ENCODE results near the gene TFIP11.

Gene TFIP11

DNA sequence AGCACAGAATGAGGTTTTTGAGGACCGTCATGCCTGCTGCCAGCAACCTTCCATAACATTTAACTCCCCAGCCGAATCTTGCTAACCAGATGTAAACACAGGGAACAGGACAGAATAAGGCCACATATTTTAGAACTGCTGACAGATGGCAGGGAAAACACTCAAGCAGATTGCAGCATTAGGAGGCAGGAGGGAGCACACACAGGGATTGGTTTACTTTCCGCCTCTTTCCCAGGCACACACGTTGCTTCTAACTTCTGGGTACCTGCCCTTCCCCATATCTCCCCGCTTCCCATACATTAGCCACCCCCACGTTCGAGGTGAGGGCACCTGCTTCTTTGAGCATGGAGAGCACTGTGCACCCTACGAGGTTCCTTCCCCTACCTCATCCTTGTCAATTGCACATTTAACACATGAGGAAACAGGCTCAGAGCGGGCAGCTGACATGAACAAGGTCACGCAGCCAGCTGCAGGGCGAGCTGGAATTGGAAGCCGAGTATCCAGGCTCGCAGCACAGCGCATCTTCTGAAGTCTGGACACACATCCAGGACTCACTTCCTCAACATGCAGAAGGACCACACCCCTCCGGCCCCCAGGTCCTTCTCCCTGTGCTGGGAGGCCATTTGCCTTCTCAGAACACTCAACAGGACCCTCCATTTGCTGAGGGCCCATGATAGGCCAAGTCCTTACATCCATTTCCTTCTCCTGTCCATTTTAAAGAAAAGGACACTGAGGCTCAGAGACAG is 64.5 kb downstream of the TFIP11 start:
- no peak for DNase-seq (ENCODE audit: low read depth)

DNA sequence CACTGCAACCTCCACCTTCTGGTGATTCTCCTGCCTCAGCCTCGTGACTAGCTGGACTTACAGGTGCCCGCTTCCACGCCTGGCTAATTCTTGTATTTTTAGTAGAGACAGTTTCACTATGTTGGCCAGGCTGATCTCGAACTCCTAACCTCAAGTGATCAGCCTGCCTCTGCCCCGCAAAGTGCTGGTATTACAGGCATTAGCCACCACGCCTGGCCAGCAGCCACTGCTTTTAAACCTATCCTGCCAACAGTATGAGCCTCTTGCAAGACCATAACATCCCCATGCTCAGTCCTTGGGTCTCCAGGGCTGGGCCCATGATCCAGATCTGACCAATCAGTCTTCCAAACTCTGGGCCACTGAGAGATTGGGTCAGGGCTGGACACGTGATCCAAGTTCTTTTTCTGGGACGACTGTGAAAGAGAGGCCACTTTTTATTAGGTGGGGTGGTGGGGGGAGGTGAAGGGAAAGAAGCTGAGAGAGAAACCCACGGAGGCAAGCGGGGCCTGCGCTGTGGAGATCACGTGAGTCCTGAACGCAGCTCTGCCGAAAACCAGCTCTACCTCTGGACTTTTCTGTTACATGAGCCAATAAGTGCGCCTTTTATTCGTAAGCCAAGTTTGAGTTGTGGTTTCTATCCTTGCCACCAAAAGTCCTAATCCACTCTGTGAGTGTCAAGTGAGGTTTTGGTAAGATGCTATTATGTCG is 65.3 kb downstream of the TFIP11 start:
- no peak for DNase-seq (ENCODE audit: low read depth)

DNA sequence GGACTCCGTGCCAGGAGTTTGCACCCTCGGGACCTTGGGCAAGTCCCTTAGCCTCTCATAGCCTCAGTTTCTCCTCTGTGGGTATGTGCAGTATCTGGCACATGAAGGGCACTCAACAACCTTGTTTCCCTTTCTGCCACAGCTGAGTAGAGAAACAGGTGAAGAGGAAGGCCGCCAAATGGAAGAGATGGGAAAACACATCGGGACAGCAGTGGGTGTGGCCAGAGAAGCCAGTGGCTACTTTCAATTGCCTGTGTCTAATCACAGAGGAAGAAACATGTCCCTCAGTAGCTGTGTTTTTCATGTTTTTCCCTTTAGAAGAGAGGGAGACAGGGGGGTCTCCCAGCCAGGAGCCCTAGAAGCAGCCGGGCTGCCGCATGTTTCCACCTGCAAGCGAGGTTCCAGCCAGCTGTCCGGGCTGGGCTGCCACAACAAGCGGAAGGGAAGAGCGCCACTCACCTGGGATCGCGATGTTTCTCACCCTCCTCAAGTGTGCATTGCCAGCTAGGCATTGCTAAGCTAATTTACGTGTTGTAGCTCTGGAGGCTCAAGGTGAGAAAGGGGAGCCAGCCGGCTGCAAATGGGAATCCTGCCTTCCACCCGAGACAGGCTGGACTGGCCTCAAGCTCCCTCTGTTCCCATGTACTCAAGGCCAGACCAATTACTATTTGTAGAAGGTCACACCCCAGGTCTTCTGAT is 66.5 kb downstream of the TFIP11 start:
- DNase-seq (ENCODE audit: low read depth): no peak

DNA sequence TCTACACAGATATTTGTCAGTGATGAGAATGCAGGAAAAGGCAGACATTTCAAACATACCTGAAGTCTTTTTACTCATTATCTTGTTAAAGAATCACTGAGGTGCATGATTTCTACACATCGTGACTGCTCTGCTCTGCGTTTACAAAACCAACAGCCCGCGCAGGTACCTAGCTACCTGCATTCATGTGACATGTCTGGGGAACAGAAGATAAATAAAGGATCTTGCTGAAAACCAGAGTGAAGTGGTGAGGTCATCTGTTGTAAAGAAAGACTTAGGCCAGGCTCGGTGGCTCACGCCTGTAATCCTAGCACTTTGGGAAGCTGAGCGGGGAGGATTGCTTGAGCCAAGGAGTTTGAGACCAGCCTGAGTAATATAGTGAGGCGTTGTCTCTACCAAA is 67.5 kb downstream of the TFIP11 start:
- no peak for DNase-seq (ENCODE audit: low read depth)

DNA sequence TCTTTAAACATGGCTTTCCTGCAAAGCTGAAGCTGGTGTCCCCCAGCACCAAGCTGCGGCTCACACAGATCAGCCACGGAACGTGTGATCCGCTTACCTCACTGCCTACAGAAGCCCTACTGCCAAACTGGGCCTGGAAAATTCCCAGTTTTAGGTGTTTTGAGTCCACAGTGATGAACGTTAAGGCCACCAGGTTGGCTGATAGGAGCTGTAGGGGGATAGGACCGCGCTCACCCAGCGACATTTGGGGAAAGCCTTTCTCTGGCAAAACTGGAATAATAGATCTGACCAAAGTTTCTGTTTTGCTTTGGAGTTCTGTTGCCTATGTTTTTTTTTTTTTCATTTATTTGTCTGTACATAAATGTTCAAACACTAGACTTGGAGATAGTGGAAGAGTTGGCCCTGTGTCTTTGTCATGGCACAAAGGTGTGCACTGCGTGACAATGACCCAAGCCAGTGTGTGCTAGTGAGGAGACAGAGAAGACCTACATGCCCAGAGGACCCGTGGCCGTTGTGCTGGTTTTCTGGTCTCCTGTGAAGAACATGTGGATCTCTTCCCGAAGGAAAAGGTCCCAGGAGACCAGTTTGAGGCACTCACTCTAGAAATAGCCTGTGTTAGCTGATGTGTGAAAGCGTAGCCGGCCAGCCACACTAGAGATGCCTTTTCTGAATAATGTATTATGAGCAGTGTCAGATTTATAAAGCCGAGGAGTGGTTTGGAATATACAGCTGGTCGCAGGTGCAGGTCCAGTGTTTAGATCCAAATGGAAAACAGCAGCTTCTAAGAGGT is 68.2 kb downstream of the TFIP11 start:
- no peak for DNase-seq (ENCODE audit: low read depth)

DNA sequence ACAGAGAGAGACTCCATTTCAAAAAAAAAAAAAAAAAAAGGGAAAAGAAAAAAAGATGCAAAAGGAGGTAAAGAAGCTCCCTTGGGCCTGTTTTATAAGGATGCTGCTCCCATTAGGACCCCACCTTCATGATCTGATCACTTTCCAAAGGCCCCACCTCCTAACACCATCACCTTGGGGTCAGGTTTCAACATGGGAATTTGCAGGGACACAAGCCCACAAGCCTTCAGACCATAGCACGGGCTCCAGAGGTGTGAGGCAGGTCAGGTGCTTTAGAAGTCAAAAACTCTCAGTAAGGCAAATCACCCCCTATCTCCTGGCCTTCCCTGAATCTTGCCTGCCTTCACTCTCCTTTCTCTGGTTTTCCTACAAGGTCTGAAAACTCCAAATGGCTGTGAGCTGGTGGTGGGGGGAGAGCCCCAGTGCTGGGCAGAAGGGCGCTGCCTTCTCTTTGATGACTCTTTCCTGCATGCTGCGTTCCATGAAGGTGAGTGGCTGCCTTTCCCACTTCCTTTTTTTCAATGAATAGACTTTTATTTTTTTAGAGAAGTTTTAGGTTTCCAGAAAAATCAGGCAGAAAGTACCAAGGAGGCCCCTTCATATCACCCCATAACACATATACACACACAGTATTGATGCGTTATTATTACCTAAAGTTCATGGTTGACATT is 70.1 kb downstream of the TFIP11 start:
- no peak for DNase-seq (ENCODE audit: low read depth)

All from stimulated activated CD8-positive, alpha-beta memory T cell treated with anti-CD3 and anti-CD28 coated beads, Interleukin-4, amount 100 ng/mL, for 24 hours (primary cell).